ENCODE measurements around the gene HDAC4.
A peak's percentile ranks its signal among the peaks of the same experiment; 100 is the strongest.

Gene HDAC4

GRCh38 chr2:239302808-239303557 is 97.8 kb downstream of the HDAC4 start:
- Mint-ChIP-seq H3K4me3 (no peak overlapping the region), H3K4me1 (ENCODE audit: low read depth) (peaks cover 42% of the 10 kb centered on the region), H3K27ac (peak overlapping the region; percentile 11), H3K36me3 (ENCODE audit: low read depth) (peaks cover 4% of the 10 kb centered on the region), H3K27me3 (ENCODE audit: low read depth) (no peaks in the 10 kb centered on the region), H3K9me3 (no peaks in the 10 kb centered on the region)
- no peak for DNase-seq (ENCODE audit: low spot score)

- no peak for DNase-seq (ENCODE audit: low spot score)
- H3K27me3 Mint-ChIP-seq (ENCODE audit: low read depth) = no peaks in the 10 kb centered on the region
Observed at GRCh38 chr2:239302083-239302807, 98.6 kb downstream of the HDAC4 start.

GRCh38 chr2:239300871-239301735 is 99.7 kb downstream of the HDAC4 start:
- no peak overlapping the region for H3K4me3 Mint-ChIP-seq
- DNase-seq (ENCODE audit: low spot score) = no peak
- peak overlapping the region; percentile 60 for H3K27ac Mint-ChIP-seq
- peaks cover 49% of the 10 kb centered on the region for H3K4me1 Mint-ChIP-seq (ENCODE audit: low read depth)
- peaks cover 7% of the 10 kb centered on the region for H3K36me3 Mint-ChIP-seq (ENCODE audit: low read depth)
- no peaks in the 10 kb centered on the region for H3K27me3 Mint-ChIP-seq (ENCODE audit: low read depth)
- no peaks in the 10 kb centered on the region for H3K9me3 Mint-ChIP-seq

More at GRCh38 chr2:239302083-239302807, 98.6 kb downstream of the HDAC4 start:
- peaks cover 48% of the 10 kb centered on the region for H3K4me1 Mint-ChIP-seq (ENCODE audit: low read depth)
- peaks cover 7% of the 10 kb centered on the region for H3K36me3 Mint-ChIP-seq (ENCODE audit: low read depth)
- no peak overlapping the region for H3K4me3 Mint-ChIP-seq
- H3K9me3 Mint-ChIP-seq = no peaks in the 10 kb centered on the region
- H3K27ac Mint-ChIP-seq = no peak overlapping the region

- Mint-ChIP-seq H3K27me3 (ENCODE audit: low read depth) (no peaks in the 10 kb centered on the region), H3K27ac (peak overlapping the region; percentile 66), H3K4me3 (no peak overlapping the region), H3K36me3 (ENCODE audit: low read depth) (peaks cover 11% of the 10 kb centered on the region), H3K4me1 (ENCODE audit: low read depth) (peaks cover 53% of the 10 kb centered on the region), H3K9me3 (no peaks in the 10 kb centered on the region)
- DNase-seq (ENCODE audit: low spot score) = no peak
Observed at GRCh38 chr2:239300242-239300641, 100.6 kb downstream of the HDAC4 start.

- Mint-ChIP-seq H3K27me3 (ENCODE audit: low read depth) (no peaks in the 10 kb centered on the region), H3K36me3 (ENCODE audit: low read depth) (peaks cover 11% of the 10 kb centered on the region), H3K27ac (peak overlapping the region; percentile 51), H3K4me3 (peak overlapping the region; percentile 38), H3K4me1 (ENCODE audit: low read depth) (peaks cover 57% of the 10 kb centered on the region), H3K9me3 (no peaks in the 10 kb centered on the region)
- no peak for DNase-seq (ENCODE audit: low spot score)
Observed at GRCh38 chr2:239299218-239299939, 101.4 kb downstream of the HDAC4 start.

GRCh38 chr2:239298116-239298804 is 102.6 kb downstream of the HDAC4 start:
- peaks cover 59% of the 10 kb centered on the region for H3K4me1 Mint-ChIP-seq (ENCODE audit: low read depth)
- peaks cover 10% of the 10 kb centered on the region for H3K36me3 Mint-ChIP-seq (ENCODE audit: low read depth)
- peak overlapping the region; percentile 99 for H3K27ac Mint-ChIP-seq
- H3K27me3 Mint-ChIP-seq (ENCODE audit: low read depth) = no peaks in the 10 kb centered on the region
- H3K9me3 Mint-ChIP-seq = no peaks in the 10 kb centered on the region
- DNase-seq (ENCODE audit: low spot score) = peak; percentile 86
- peak overlapping the region; percentile 97 for H3K4me3 Mint-ChIP-seq

- DNase-seq (ENCODE audit: low spot score) = no peak
- Mint-ChIP-seq H3K4me1 (ENCODE audit: low read depth) (peaks cover 58% of the 10 kb centered on the region), H3K36me3 (ENCODE audit: low read depth) (peaks cover 12% of the 10 kb centered on the region), H3K9me3 (no peaks in the 10 kb centered on the region), H3K27ac (peak overlapping the region; percentile 99), H3K27me3 (ENCODE audit: low read depth) (no peaks in the 10 kb centered on the region), H3K4me3 (peak overlapping the region; percentile 97)
Observed at GRCh38 chr2:239297142-239298004, 103.4 kb downstream of the HDAC4 start.

GRCh38 chr2:239296020-239296932 is 104.5 kb downstream of the HDAC4 start:
- H3K36me3 Mint-ChIP-seq (ENCODE audit: low read depth) = peaks cover 12% of the 10 kb centered on the region
- no peak for DNase-seq (ENCODE audit: low spot score)
- peak overlapping the region; percentile 78 for H3K4me3 Mint-ChIP-seq
- peak overlapping the region; percentile 83 for H3K27ac Mint-ChIP-seq
- H3K9me3 Mint-ChIP-seq = no peaks in the 10 kb centered on the region
- H3K27me3 Mint-ChIP-seq (ENCODE audit: low read depth) = no peaks in the 10 kb centered on the region
- peaks cover 48% of the 10 kb centered on the region for H3K4me1 Mint-ChIP-seq (ENCODE audit: low read depth)

- DNase-seq (ENCODE audit: low spot score) = no peak
- no peaks in the 10 kb centered on the region for H3K27me3 Mint-ChIP-seq (ENCODE audit: low read depth)
- peaks cover 14% of the 10 kb centered on the region for H3K36me3 Mint-ChIP-seq (ENCODE audit: low read depth)
- H3K27ac Mint-ChIP-seq = peak overlapping the region; percentile 83
- peak overlapping the region; percentile 78 for H3K4me3 Mint-ChIP-seq
- no peaks in the 10 kb centered on the region for H3K9me3 Mint-ChIP-seq
- H3K4me1 Mint-ChIP-seq (ENCODE audit: low read depth) = peaks cover 50% of the 10 kb centered on the region
Observed at GRCh38 chr2:239295377-239296019, 105.3 kb downstream of the HDAC4 start.

GRCh38 chr2:239294571-239295054 is 106.2 kb downstream of the HDAC4 start:
- H3K4me1 Mint-ChIP-seq (ENCODE audit: low read depth) = peaks cover 55% of the 10 kb centered on the region
- H3K4me3 Mint-ChIP-seq = peak overlapping the region; percentile 76
- no peaks in the 10 kb centered on the region for H3K27me3 Mint-ChIP-seq (ENCODE audit: low read depth)
- H3K27ac Mint-ChIP-seq = peak overlapping the region; percentile 84
- no peaks in the 10 kb centered on the region for H3K9me3 Mint-ChIP-seq
- DNase-seq (ENCODE audit: low spot score) = no peak
- peaks cover 20% of the 10 kb centered on the region for H3K36me3 Mint-ChIP-seq (ENCODE audit: low read depth)

- peaks cover 55% of the 10 kb centered on the region for H3K4me1 Mint-ChIP-seq (ENCODE audit: low read depth)
- peak; percentile 79 for DNase-seq (ENCODE audit: low spot score)
- H3K27ac Mint-ChIP-seq = peak overlapping the region; percentile 84
- H3K4me3 Mint-ChIP-seq = peak overlapping the region; percentile 76
- H3K27me3 Mint-ChIP-seq (ENCODE audit: low read depth) = no peaks in the 10 kb centered on the region
- H3K36me3 Mint-ChIP-seq (ENCODE audit: low read depth) = peaks cover 20% of the 10 kb centered on the region
- H3K9me3 Mint-ChIP-seq = no peaks in the 10 kb centered on the region
Observed at GRCh38 chr2:239293775-239294430, 106.9 kb downstream of the HDAC4 start.
